Activated naive CD8-positive, alpha-beta T cell treated with anti-CD3 and anti-CD28 coated beads, Interleukin-2, amount 10 ng/mL, durations not matched to agents 7 days and 5 days (primary cell): ENCODE results near the gene RNF43. TPM values are rescaled to one million over a fixed set of nuclear protein-coding genes. Genes with fewer than 3 reads are reported as not detected.
A peak's percentile ranks its signal among the peaks of the same experiment; 100 is the strongest.

Source experiments
- ATAC-seq: fragments of 150-1000 bp; cut with Tn5 transposase; one replicate; pipeline ENCODE4 v1.10.0; 2021; ENCODE audit warnings: low read depth, moderate library complexity
- POLR2A ChIA-PET: fragments of 350-600 bp; sonication (Branson Sonifier 250); formaldehyde crosslinking; loops from one replicate; lab custom pipeline; 2021; ENCODE audit warnings: antibody characterized with exemption; lab: Charles Lee
- DNase-seq: peaks from one replicate; pipeline ENCODE4 v3.0.0; 2021
- H3K27ac Mint-ChIP-seq: one replicate; pipeline ENCODE4 v1.8.0; 2022; ENCODE audit warnings: mild to moderate bottlenecking, mixed read lengths
- H3K27me3 Mint-ChIP-seq: one replicate; pipeline ENCODE4 v1.8.0; 2022; ENCODE audit warnings: mild to moderate bottlenecking, moderate library complexity, mixed read lengths
- H3K36me3 Mint-ChIP-seq: one replicate; pipeline ENCODE4 v1.8.0; 2021; ENCODE audit warnings: mild to moderate bottlenecking, mixed read lengths
- H3K4me1 Mint-ChIP-seq: one replicate; pipeline ENCODE4 v1.8.0; 2021; ENCODE audit warnings: mixed read lengths
- H3K4me3 Mint-ChIP-seq: one replicate; pipeline ENCODE4 v1.8.0; 2022; ENCODE audit warnings: mild to moderate bottlenecking, moderate library complexity, mixed read lengths
- H3K9me3 Mint-ChIP-seq: one replicate; pipeline ENCODE4 v1.8.0; 2021; ENCODE audit warnings: mixed read lengths
- total RNA-seq, 2 experiments: library from RNA; stranded (reverse); gene quantifications; one replicate each; pipeline ENCODE4 v1.2.3, GENCODE V29; 2021

Gene RNF43
- total RNA-seq, 2 experiments from 2014 or later, result 0.72 TPM; not detected in 1

DNA sequence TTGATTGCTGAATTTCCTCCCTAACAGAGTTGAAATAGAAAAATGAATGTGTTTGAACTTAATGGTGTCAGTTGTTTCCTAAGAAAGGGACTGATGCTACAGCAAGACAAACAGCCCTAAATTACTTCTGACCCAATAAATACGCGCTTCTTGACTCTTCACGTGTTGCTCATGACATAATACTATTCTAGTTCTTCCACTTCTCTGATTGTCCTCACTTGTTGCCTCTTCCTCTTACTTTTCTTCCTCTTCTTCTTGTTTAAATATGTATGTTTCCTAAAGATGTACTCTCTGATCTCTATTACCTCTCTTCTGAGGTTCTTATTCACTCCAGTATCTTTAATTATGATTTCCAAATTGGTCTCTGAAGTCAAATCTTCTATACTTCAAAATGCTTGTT is 32.4 kb downstream of the RNF43 start:
- POLR2A ChIA-PET, result no interaction called here
- ATAC-seq (no peak), DNase-seq (no peak)
- H3K4me3 Mint-ChIP-seq, result no peak overlapping the region
- H3K4me1 Mint-ChIP-seq, result peaks cover 27% of the 10 kb centered on the region
- H3K27me3 Mint-ChIP-seq, result no peaks in the 10 kb centered on the region
- no peaks in the 10 kb centered on the region for H3K9me3 Mint-ChIP-seq
- no peaks in the 10 kb centered on the region for H3K36me3 Mint-ChIP-seq
- no peak overlapping the region for H3K27ac Mint-ChIP-seq

DNA sequence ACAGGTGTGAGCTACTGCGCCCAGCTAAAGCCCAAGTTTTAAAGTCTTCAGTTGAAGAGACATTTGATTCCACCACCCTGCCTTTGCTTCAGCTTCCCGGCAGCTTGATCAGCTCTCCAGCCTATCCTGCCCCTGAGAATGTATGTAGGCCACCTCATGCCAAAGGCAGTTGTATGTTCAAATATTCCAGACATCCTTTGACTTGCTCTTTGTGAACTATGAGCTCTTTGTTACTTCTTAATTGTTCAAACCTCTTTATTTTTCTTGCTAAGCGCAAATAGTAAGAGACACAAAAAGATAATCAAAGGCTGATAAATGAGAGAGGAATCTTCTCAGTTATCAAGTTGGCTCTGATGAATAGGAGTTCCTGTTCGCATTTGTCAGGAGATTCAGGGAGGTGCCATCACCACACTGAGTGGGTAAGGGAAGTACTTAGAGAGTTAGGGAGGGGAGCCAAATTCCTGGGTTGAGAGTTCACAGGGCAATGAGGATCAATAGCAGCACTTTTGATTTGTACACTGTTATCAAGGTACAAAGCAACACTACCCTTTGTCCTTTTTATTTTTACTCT is 33.4 kb downstream of the RNF43 start:
- peaks cover 35% of the 10 kb centered on the region for H3K4me1 Mint-ChIP-seq
- DNase-seq (no peak), ATAC-seq (no peak)
- H3K4me3 Mint-ChIP-seq, result no peak overlapping the region
- H3K36me3 Mint-ChIP-seq, result no peaks in the 10 kb centered on the region
- no peaks in the 10 kb centered on the region for H3K9me3 Mint-ChIP-seq
- H3K27me3 Mint-ChIP-seq, result no peaks in the 10 kb centered on the region
- POLR2A ChIA-PET, result no interaction called here
- H3K27ac Mint-ChIP-seq, result peak overlapping the region; percentile 18

DNA sequence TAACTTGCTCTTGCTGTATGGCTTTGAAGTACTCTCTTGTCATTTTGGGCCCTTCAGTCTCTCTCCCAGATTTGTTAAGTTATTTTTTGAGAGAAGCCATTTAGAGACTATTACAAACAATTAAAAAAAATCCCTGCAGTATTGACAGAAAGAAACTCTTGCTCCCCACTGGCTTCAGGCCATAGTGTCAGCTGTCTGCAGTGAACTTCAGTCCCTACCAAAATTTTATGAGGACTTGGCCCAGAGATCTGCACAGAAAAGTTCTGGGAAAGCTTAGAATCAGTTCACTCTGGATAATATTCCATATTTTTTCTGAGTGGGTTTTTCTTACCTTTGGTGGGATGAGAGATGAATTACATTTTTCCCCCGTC is 34.5 kb downstream of the RNF43 start:
- peak overlapping the region; percentile 76 for H3K27ac Mint-ChIP-seq
- no peaks in the 10 kb centered on the region for H3K36me3 Mint-ChIP-seq
- DNase-seq (no peak), ATAC-seq (no peak)
- H3K4me1 Mint-ChIP-seq, result peaks cover 40% of the 10 kb centered on the region
- H3K9me3 Mint-ChIP-seq, result no peaks in the 10 kb centered on the region
- POLR2A ChIA-PET, result interaction anchor here (0.8 to 1.6 kb wide), 4 partner anchors 35 to 55 kb away, joined by 3 to 6 read pairs (median 4); partner anchors contain the start of genes RNF43 and TSPOAP1
- H3K4me3 Mint-ChIP-seq, result no peak overlapping the region
- H3K27me3 Mint-ChIP-seq, result no peaks in the 10 kb centered on the region

DNA sequence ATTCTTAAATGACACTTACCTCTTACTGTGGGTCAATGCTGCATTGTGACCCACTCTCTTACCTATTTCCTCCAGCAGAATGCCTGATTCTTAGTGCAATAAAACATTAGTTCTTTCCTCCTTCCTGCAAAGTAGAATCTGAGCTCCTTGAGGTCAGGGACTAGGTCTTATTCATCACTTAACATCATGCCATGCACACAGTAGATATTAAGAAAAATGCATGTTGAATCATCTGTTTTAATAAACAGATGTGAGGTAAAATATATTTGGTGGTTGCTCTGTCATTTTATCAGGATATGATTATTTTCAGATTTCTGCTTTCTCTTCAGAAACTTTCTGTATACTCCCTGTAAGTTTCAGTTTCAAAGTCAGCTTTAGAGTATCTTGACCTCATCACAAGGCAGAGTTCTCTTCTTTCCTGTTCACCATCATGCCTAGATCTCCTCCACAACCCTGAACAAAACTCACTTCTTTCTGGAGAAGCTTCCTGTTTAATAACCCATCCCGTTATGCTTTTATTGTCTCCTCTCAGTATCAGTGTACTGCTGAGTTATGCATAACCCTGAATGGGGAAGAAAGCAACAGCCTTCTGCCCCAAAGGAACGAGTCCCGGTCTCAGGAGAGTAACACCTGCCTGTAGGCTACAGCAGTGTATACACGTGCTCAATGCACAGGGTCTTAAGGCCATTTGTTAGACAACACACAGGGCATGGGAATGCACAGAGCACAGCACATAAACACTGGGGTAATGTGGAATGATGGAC is 35.0 kb downstream of the RNF43 start:
- Mint-ChIP-seq H3K4me3 (peak overlapping the region; percentile 51), H3K4me1 (peaks cover 45% of the 10 kb centered on the region), H3K27ac (peak overlapping the region; percentile 76), H3K27me3 (no peaks in the 10 kb centered on the region), H3K36me3 (no peaks in the 10 kb centered on the region), H3K9me3 (no peaks in the 10 kb centered on the region)
- DNase-seq (no peak), ATAC-seq (peak; percentile 85)
- POLR2A ChIA-PET, result interaction anchor here (0.8 to 2.3 kb wide), 8 partner anchors 29 to 81 kb away, joined by 3 to 7 read pairs (median 4); partner anchors contain the start of genes RNF43 and TSPOAP1

DNA sequence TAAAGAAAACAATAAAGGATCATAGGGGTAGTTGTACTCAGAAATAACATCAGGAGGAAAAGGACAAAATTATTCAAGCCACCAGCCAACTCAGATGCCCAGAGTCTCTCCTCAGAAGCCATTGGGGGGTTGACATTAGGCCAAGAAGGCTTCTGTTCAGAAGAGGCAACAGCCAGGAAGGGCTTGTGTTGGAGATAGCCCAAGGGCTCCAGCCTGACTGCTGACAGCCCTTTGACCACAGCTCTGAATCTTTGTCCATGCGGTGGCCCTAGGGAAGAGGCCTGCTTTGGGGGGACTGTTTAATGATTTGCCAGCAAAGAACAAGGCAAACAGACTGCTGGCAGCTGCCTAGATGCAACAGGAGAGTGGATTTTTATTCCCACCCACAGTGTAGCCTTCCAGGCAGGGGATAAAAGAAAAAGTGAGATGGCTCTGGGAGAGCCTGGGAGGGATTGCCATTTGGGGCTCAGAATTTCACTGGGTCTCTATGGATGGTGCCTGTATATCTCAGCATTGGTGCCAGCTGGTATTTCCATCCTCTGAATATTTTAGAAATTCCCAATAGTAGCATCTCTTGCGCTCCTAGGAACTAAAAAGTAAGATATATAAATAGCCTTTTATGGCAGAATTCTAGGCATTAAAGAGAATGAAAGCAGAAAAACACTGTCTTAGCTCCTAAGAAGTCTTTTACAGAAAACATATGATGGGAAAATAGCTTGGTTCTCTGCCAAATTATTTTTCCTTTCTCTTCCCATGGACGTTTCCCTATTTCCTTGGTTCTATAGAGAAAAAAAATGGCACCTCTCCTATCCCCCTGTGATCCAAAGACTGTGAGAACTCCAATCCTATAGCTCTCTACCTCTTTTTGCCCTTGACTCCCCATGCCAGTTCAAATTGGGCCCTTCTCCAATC is 36.0 kb downstream of the RNF43 start:
- Mint-ChIP-seq H3K36me3 (no peaks in the 10 kb centered on the region), H3K27ac (peak overlapping the region; percentile 76), H3K9me3 (no peaks in the 10 kb centered on the region), H3K27me3 (no peaks in the 10 kb centered on the region), H3K4me1 (peaks cover 48% of the 10 kb centered on the region), H3K4me3 (peak overlapping the region; percentile 51)
- POLR2A ChIA-PET, result interaction anchor here (0.6 to 2.3 kb wide), 8 partner anchors 28 to 101 kb away, joined by 3 to 7 read pairs (median 4); partner anchors contain the start of genes MPO and RNF43
- ATAC-seq, result no peak
- DNase-seq, result no peak

DNA sequence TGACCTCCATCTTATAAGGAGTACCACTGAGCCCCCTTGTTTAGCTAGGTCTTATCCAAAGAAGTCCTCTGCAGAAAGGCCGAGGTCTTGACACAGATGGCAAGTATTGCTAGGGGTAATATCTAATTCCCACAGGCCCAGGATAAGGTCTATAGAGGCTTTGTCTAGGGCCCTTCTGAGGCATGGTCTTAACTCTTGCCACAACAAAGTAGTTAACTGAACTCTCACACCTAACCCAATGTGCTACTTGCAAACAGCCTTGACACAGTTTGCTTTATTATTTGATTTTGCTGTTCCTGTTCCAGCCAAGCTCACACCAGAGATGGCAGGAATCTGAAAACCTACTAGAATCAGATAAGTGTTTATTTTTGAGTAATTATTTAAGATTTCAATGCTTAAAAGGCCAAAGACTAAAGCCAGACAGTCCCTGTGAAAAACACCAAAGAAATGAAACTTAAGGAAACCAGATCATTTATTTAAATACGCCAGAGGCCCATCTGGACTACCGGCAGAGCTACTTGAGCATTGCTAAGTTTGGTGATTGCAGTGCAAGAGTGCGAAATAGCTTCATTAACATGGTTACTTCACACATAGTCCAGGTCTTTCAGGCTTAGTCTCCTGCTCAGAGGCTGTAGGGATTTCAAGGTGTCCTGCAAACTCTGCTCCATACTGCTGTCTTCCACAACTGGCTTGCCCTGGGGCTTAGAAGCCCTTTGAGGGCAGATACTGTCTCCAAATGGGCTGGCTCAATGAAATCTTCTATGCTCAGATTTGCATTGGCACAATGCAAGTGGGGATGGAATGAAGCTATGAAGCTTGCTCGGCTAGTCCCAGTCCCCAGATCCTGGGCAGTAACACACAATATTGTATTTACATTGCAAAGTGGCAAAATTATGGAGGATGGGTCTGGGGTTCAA is 36.9 kb downstream of the RNF43 start:
- Mint-ChIP-seq H3K27ac (no peak overlapping the region), H3K27me3 (no peaks in the 10 kb centered on the region), H3K36me3 (no peaks in the 10 kb centered on the region), H3K4me1 (peaks cover 51% of the 10 kb centered on the region), H3K4me3 (no peak overlapping the region), H3K9me3 (no peaks in the 10 kb centered on the region)
- POLR2A ChIA-PET, result interaction anchor here (1.1 to 2.3 kb wide), 2 partner anchors 28 to 36 kb away, joined by 4 to 7 read pairs; partner anchors contain the start of gene SUPT4H1
- ATAC-seq (no peak), DNase-seq (no peak)

DNA sequence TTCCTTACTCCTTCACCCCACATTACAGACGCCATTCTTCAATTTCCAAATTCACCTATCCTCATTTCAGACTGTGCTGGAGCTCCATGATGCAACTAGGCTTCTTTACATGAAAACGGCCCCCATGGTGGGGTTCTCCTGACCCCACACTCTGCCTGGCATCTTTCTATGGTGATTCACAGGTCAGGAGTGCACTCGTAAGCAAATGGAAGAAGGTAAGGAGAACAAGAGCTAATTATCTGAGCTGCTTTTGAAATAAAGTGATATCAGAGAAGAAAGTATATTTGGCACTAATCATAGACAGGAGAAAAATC is 37.9 kb downstream of the RNF43 start:
- Mint-ChIP-seq H3K4me3 (peak overlapping the region; percentile 5), H3K9me3 (no peaks in the 10 kb centered on the region), H3K27ac (no peak overlapping the region), H3K4me1 (peaks cover 52% of the 10 kb centered on the region), H3K27me3 (no peaks in the 10 kb centered on the region), H3K36me3 (no peaks in the 10 kb centered on the region)
- POLR2A ChIA-PET, result interaction anchor here (1.0 to 1.5 kb wide), 3 partner anchors 27 to 62 kb away, joined by 3 to 4 read pairs (median 3); partner anchors contain the start of gene SUPT4H1
- no peak for ATAC-seq
- no peak for DNase-seq

DNA sequence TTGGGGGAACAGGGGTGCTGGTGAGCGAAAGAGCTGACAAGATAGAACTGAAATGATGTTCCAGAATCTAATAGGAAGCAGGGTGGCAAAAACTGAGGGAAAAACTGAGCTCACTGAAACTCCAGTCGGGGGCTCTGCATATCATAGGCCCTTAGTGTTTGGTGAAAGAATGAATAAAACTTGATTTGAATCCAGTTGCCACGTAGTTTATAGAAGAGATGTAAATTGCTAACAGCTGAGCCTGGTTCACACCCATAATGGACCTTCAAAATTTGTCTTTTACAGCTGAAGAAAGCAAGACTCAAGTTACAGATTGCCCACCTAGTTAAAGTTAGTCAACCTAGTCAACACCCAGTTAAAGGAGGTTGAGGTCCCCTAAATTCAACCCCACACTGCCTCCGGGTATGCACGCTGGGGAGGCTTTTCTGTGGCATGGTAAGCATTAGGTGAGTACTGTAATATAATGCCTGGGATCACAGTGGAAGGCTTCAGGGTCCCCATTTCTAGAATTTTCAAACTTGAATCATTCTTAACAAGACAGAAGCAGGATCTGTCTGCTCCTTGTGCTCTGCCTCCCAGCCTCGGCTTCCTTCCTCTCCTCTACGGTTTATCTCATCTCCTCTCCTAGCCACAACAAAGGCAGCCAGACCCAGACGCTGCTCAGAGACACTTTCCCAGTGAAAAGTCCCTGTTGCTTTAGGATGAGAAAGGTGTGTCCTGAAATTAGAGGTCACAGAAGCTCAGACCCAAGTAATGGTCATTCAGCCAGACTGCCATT is 38.4 kb downstream of the RNF43 start:
- ATAC-seq (peak; percentile 52), DNase-seq (no peak)
- H3K4me1 Mint-ChIP-seq, result peaks cover 50% of the 10 kb centered on the region
- H3K27ac Mint-ChIP-seq, result no peak overlapping the region
- no peaks in the 10 kb centered on the region for H3K9me3 Mint-ChIP-seq
- POLR2A ChIA-PET, result interaction anchor here (0.9 to 2.8 kb wide), 5 partner anchors 10 to 61 kb away, joined by 3 to 12 read pairs (median 3); partner anchors contain the start of gene SUPT4H1
- no peaks in the 10 kb centered on the region for H3K27me3 Mint-ChIP-seq
- peak overlapping the region; percentile 5 for H3K4me3 Mint-ChIP-seq
- no peaks in the 10 kb centered on the region for H3K36me3 Mint-ChIP-seq

DNA sequence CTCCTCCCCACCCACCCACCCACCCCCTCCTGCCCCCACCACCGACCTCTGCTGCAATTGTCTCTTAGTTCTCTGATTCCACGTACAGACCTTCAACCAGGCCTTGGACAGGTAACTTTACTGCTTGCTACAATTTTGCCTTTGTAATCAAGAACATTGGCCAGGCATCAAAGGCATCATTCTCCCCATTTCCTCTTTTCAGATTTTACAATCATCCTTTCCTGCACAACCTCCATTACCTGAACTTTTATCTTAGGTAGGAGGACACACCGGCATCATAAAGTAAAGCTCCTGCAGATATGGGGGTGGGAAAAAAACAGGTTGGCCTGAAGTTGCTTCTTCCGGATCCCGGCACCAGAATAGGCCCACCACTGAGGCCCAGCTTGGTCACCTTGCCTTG is 39.7 kb downstream of the RNF43 start:
- Mint-ChIP-seq H3K9me3 (no peaks in the 10 kb centered on the region), H3K27ac (no peak overlapping the region), H3K27me3 (no peaks in the 10 kb centered on the region), H3K4me3 (no peak overlapping the region), H3K36me3 (no peaks in the 10 kb centered on the region), H3K4me1 (peaks cover 49% of the 10 kb centered on the region)
- POLR2A ChIA-PET, result interaction anchor here (0.9 to 2.8 kb wide), 4 partner anchors 9 to 51 kb away, joined by 3 to 12 read pairs (median 3); partner anchors contain the start of gene SUPT4H1
- no peak for DNase-seq
- ATAC-seq, result no peak

DNA sequence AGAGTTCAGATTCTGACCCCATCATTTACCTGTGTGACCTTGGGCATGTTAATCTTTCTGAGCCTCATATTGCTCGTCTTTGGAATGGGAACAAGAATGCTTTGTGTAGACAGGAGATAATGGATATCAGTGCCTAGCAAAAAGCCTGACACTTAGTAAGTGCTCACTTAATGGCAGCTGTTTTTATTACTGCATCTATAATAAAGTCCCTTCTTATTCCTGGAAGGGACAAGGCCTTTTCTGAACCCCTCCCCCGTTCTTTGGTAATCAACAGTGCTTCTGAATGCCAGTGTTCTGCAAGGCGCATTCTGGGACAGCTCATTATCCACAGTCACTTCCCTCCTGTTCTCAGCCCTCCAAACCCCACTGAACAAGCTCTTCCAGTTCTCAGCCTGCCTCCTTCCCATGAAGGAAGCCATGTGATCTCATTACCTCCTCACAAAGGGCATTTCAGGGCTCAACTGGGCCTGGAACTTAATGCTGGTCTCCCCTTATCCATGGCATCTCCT is 40.2 kb downstream of the RNF43 start:
- H3K27ac Mint-ChIP-seq, result no peak overlapping the region
- ATAC-seq (no peak), DNase-seq (no peak)
- peaks cover 49% of the 10 kb centered on the region for H3K4me1 Mint-ChIP-seq
- H3K9me3 Mint-ChIP-seq, result no peaks in the 10 kb centered on the region
- H3K36me3 Mint-ChIP-seq, result no peaks in the 10 kb centered on the region
- POLR2A ChIA-PET, result interaction anchor here (1.1 to 2.8 kb wide), 2 partner anchors 24 to 41 kb away, joined by 3 to 12 read pairs; partner anchors contain the start of gene SUPT4H1
- no peaks in the 10 kb centered on the region for H3K27me3 Mint-ChIP-seq
- H3K4me3 Mint-ChIP-seq, result no peak overlapping the region

DNA sequence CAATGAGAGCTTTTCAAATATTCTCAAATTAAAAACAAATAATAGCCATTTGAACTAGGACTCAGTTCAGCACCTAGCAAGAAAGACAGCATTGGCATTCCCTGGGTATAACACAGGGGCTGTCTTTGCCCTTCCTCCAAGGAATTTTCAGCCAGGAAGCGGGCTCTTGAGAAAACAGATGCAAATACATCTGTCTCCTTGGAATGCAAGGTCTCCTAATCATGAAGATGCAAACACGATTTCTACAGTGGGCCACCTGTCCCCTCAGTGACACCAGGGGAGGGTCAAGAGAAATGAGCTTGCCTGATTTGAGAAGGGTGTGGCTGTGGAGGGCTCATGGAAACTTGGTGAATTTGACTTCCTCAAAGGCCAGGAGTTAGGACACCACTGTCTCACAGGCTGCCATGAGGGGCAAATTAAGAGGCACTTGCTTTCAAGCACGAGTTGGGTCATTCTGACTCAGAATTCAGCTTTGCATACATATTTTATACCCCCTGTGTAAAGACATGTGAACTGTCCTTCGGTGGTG is 40.8 kb downstream of the RNF43 start:
- ATAC-seq (no peak), DNase-seq (no peak)
- peaks cover 49% of the 10 kb centered on the region for H3K4me1 Mint-ChIP-seq
- no peak overlapping the region for H3K4me3 Mint-ChIP-seq
- POLR2A ChIA-PET, result interaction anchor here (1.1 to 2.8 kb wide), 2 partner anchors 24 to 40 kb away, joined by 3 to 12 read pairs; partner anchors contain the start of gene SUPT4H1
- no peak overlapping the region for H3K27ac Mint-ChIP-seq
- no peaks in the 10 kb centered on the region for H3K9me3 Mint-ChIP-seq
- no peaks in the 10 kb centered on the region for H3K27me3 Mint-ChIP-seq
- H3K36me3 Mint-ChIP-seq, result no peaks in the 10 kb centered on the region
